Measurements from ENCODE around the gene FLT4.

Gene FLT4

DNA sequence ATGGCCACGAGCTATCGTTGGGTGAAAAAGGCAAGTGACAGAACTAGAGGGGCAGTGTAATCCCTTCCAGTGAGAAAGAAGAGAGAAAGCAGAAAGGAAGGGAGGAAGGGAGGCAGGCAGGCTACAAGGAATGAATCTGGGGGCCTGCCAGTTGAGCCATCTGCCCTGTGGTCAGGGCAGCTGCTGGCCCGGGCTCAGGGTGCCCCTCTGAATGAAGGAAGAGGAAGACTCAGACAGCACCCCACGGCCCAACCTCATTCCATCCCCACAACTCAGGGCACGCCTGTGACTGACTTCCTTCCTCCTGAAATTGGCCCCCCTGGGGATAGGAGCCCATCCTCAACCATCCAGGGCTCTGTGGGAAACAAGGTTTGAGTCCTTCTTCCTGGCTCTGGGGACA, 20.3 kb upstream of the FLT4 start:
- Histone ChIP-seq H3K4me3 (ENCODE audit: low read length) (no peak overlapping the region), H3K4me1 (ENCODE audit: low read length) (peaks cover 2% of the 10 kb centered on the region; the same call in 1 of the 2 replicates), H3K79me2 (ENCODE audit: low read length) (no peaks in the 10 kb centered on the region), H3K9ac (ENCODE audit: low read length) (no peak overlapping the region), H3K27me3 (ENCODE audit: low read depth, low read length) (no peaks in the 10 kb centered on the region), H3K36me3 (replicated peaks; ENCODE audit: low read depth, low read length) (no peaks in the 10 kb centered on the region), H4K20me1 (ENCODE audit: insufficient read depth, low read length) (no peaks in the 10 kb centered on the region), H3K27ac (ENCODE audit: low read length) (no peak overlapping the region), H2AFZ (ENCODE audit: low read depth, low read length) (0 out of 2 replicates have a peak overlapping the region, but pooled peaks have one; percentile 41), H3K4me2 (ENCODE audit: low read length) (no peak overlapping the region), H3K9me3 (ENCODE audit: insufficient read depth, low read length) (no peaks in the 10 kb centered on the region)
- no peak for TF ChIP-seq EZH2phosphoT487 (IDR thresholded peaks at IDR 0.05; ENCODE audit: low read depth)
- TF ChIP-seq, protein P1, sequence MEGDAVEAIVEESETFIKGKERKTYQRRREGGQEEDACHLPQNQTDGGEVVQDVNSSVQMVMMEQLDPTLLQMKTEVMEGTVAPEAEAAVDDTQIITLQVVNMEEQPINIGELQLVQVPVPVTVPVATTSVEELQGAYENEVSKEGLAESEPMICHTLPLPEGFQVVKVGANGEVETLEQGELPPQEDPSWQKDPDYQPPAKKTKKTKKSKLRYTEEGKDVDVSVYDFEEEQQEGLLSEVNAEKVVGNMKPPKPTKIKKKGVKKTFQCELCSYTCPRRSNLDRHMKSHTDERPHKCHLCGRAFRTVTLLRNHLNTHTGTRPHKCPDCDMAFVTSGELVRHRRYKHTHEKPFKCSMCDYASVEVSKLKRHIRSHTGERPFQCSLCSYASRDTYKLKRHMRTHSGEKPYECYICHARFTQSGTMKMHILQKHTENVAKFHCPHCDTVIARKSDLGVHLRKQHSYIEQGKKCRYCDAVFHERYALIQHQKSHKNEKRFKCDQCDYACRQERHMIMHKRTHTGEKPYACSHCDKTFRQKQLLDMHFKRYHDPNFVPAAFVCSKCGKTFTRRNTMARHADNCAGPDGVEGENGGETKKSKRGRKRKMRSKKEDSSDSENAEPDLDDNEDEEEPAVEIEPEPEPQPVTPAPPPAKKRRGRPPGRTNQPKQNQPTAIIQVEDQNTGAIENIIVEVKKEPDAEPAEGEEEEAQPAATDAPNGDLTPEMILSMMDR (IDR thresholded peaks at IDR 0.05; ENCODE audit: low read depth, low read length), result no peak

DNA sequence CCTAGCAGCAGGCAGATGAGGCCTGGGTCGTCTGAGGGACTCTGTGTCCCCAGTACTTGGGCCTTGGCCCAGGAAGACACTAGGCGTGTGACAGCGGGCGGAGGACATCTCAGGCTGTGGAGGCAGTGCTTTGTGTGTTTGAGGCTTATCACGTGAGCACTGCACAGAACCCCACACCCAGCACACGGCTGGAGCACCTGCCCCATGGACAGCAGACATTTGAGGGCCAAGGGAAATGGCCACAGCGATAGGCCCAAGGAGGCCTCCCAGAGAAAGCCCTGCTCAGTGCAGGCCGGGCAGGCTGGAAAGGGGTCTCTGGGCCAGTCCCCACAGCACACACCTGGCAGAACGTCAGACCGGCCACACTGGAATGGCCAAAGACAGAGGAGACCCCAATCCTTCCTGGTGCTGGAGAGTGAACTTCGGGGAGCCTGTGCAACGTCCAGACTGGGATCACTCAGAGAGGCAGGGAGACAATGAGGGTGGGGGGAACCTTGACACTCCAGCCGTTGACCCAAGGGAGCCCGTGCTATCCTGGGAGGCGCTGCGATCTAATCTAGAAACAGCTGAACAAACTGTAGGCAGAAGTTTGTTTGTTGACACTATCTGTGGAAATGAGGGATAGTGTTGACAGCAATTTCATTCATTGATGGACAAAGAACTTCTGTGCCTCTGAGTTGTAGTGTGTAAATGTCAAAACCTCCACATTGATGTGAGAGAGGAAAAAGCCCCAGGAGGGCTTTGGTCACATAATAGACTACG, 19.6 kb upstream of the FLT4 start:
- H3K27ac ChIP-seq (ENCODE audit: low read length), result no peak overlapping the region
- TF ChIP-seq, protein P1 (IDR thresholded peaks at IDR 0.05; ENCODE audit: low read depth, low read length), result no peak
- TF ChIP-seq EZH2phosphoT487 (IDR thresholded peaks at IDR 0.05; ENCODE audit: low read depth), result no peak
- no peak overlapping the region for H3K4me2 ChIP-seq (ENCODE audit: low read length)

DNA sequence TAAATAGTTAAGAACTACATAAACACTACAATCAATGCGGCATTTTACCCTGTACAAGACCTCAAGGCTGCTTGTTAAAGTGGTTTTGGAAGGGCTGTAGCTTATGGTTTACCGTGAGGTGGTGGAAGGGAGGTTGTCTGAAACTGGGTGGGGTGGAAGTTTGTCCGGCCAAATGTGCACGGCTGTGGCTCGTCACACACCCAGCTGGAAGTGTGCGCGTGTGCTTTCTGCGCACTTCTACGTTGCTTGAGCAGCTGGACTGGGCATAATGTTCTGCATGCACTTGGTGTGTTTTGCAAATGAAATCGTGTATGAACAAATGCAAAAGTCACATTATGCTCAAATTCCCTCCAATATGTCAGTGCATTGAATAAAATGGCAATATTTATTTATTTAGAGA, 17.4 kb upstream of the FLT4 start:
- TF ChIP-seq, protein P1 (IDR thresholded peaks at IDR 0.05; ENCODE audit: low read depth, low read length), result no peak
- Histone ChIP-seq H3K27me3 (ENCODE audit: low read depth, low read length) (no peaks in the 10 kb centered on the region), H3K36me3 (replicated peaks; ENCODE audit: low read depth, low read length) (no peaks in the 10 kb centered on the region), H3K4me1 (ENCODE audit: low read length) (peaks cover 2% of the 10 kb centered on the region; the same call in 1 of the 2 replicates), H3K27ac (ENCODE audit: low read length) (no peak overlapping the region), H2AFZ (ENCODE audit: low read depth, low read length) (no peak overlapping the region), H3K4me2 (ENCODE audit: low read length) (no peak overlapping the region), H4K20me1 (ENCODE audit: insufficient read depth, low read length) (no peaks in the 10 kb centered on the region), H3K9ac (ENCODE audit: low read length) (no peak overlapping the region), H3K4me3 (ENCODE audit: low read length) (no peak overlapping the region), H3K79me2 (ENCODE audit: low read length) (no peaks in the 10 kb centered on the region), H3K9me3 (ENCODE audit: insufficient read depth, low read length) (no peaks in the 10 kb centered on the region)

More for the DNA sequence above, 19.6 kb upstream of the FLT4 start:
- Histone ChIP-seq H2AFZ (ENCODE audit: low read depth, low read length) (no peak overlapping the region), H4K20me1 (ENCODE audit: insufficient read depth, low read length) (no peaks in the 10 kb centered on the region), H3K27me3 (ENCODE audit: low read depth, low read length) (no peaks in the 10 kb centered on the region), H3K36me3 (replicated peaks; ENCODE audit: low read depth, low read length) (no peaks in the 10 kb centered on the region), H3K9ac (ENCODE audit: low read length) (no peak overlapping the region), H3K79me2 (ENCODE audit: low read length) (no peaks in the 10 kb centered on the region), H3K4me3 (ENCODE audit: low read length) (no peak overlapping the region), H3K4me1 (ENCODE audit: low read length) (peaks cover 2% of the 10 kb centered on the region; the same call in 1 of the 2 replicates), H3K9me3 (ENCODE audit: insufficient read depth, low read length) (no peaks in the 10 kb centered on the region)

DNA sequence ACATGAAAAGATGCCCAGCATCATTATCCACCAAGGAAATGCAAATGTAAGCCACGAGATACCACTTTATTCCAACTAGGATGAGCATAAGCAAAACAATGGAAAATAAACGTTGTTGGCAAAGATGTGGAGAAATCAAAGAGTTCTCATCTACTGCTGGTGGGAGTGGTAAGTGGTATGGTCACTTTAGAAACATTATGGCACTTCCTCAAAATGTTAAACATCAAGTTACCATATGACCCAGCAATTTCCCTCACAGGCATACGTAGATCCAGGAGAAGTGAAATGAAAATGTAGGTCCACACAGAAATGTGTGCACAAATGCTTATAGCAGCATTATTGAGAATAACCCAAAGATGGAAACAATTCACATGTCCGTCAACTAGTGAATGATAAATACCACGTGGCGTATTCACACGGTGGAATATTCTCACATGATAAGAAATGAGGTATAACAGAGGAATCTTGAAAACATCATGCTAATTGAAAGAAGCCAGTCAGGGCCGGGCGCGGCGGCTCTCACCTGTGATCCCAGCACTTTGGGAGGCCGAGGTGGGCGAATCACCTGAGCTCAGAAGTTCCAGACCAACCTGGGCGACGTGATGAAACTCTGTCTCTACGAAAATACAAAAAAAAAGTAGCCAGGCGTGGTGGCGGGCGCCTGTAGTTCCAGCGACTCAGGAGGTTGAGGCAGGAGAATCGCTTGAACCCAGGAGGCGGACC, 16.4 kb upstream of the FLT4 start:
- Histone ChIP-seq H3K9me3 (ENCODE audit: insufficient read depth, low read length) (no peaks in the 10 kb centered on the region), H2AFZ (ENCODE audit: low read depth, low read length) (no peak overlapping the region), H3K79me2 (ENCODE audit: low read length) (no peaks in the 10 kb centered on the region), H3K4me3 (ENCODE audit: low read length) (no peak overlapping the region), H3K27ac (ENCODE audit: low read length) (no peak overlapping the region), H3K9ac (ENCODE audit: low read length) (no peak overlapping the region), H3K4me2 (ENCODE audit: low read length) (no peak overlapping the region), H3K27me3 (ENCODE audit: low read depth, low read length) (no peaks in the 10 kb centered on the region), H3K4me1 (ENCODE audit: low read length) (peaks cover 2% of the 10 kb centered on the region; the same call in 1 of the 2 replicates), H3K36me3 (replicated peaks; ENCODE audit: low read depth, low read length) (no peaks in the 10 kb centered on the region), H4K20me1 (ENCODE audit: insufficient read depth, low read length) (no peaks in the 10 kb centered on the region)
- no peak for TF ChIP-seq EZH2phosphoT487 (IDR thresholded peaks at IDR 0.05; ENCODE audit: low read depth)
- TF ChIP-seq, protein P1 (IDR thresholded peaks at IDR 0.05; ENCODE audit: low read depth, low read length), result no peak
